A673 (cell line): ENCODE data around the gene VAV3.

Experiments
- CTCF ChIP-seq: fragments of 300-800, 200-600 bp; sonication (generic); conservative IDR thresholded peaks from 2 replicates; pipeline ENCODE4 v1.5.1; 2017; ENCODE audit warnings: low read depth, mild to moderate bottlenecking, antibody characterized with exemption, low read length, moderate library complexity, mixed read lengths
- EZH2 ChIP-seq: fragments of 200-600 bp; sonication (generic); IDR thresholded peaks from 2 replicates; pipeline ENCODE4 v1.6.1; 2017; ENCODE audit warnings: borderline replicate concordance, low read depth, mild to moderate bottlenecking, mixed read lengths, antibody characterized with exemption, low read length; ENCODE audit not compliant: poor library complexity, severe bottlenecking

DNA sequence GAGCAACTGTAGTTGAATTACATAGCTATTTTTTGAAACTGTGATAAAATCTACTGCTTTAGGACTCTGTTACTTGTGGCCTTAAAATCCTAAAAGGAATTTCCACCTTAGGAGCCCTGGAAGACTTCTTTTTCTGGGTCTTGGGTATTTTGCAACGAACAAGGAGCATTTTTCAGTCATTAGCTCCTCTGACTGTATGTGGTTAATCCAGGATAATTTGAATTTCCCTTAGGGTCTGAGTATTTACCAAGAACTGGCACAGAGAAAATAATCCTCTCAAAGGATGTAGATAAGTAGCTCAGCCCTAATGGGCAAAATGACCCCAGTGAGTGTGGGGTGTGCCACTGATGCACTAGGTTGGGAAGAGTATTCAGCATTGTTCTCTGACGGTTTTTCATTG is 170.4 kb downstream of the VAV3 start:
- TF ChIP-seq CTCF (no peak), EZH2 (no peak)
